SKM-1 treated with dmso at 0.1 percent for 144 hours (cell line): ENCODE data around the gene RIPK3.
"Not testable (repeated sequence)": the region's sequence is repeated elsewhere in the genome, so short reads cannot be mapped to it uniquely, and the experiment has no call there.

Source experiments
- DNase-seq: peaks from one replicate; lab custom pipeline; 2025; ENCODE audit not compliant: unreplicated experiment; lab: John Stamatoyannopoulos, UW

Gene RIPK3

GRCh38 chr14:24339284-24340151 lies at the start of gene RIPK3:
Gene RIPK3 (minus strand): TSS chr14:24339991. CDS start chr14:24339826, 165 bp downstream.
- no peak for DNase-seq

GRCh38 chr14:24389226-24389848 lies 49.5 kb upstream of the RIPK3 start:
- no peak for DNase-seq

- no peak for DNase-seq
Measured at GRCh38 chr14:24388474-24389179, 48.8 kb upstream of the RIPK3 start.

- not testable (repeated sequence) for DNase-seq
Measured at GRCh38 chr14:24387579-24387978, 47.8 kb upstream of the RIPK3 start.

GRCh38 chr14:24387009-24387345 lies 47.2 kb upstream of the RIPK3 start:
- no peak for DNase-seq

GRCh38 chr14:24385524-24385923 lies 45.7 kb upstream of the RIPK3 start:
- DNase-seq: no peak

- no peak for DNase-seq
Measured at GRCh38 chr14:24384169-24384568, 44.4 kb upstream of the RIPK3 start.

GRCh38 chr14:24382064-24382371 lies 42.2 kb upstream of the RIPK3 start:
- no peak for DNase-seq

- no peak for DNase-seq
Measured at GRCh38 chr14:24381363-24382063, 41.7 kb upstream of the RIPK3 start.

- DNase-seq: no peak
Measured at GRCh38 chr14:24379907-24380730, 40.3 kb upstream of the RIPK3 start.

GRCh38 chr14:24378981-24379906 lies 39.5 kb upstream of the RIPK3 start:
- no peak for DNase-seq

GRCh38 chr14:24378327-24378726 lies 38.5 kb upstream of the RIPK3 start:
- no peak for DNase-seq

GRCh38 chr14:24377657-24378056 lies 37.9 kb upstream of the RIPK3 start:
- no peak for DNase-seq

- no peak for DNase-seq
Measured at GRCh38 chr14:24377126-24377525, 37.3 kb upstream of the RIPK3 start.

- DNase-seq: no peak
Measured at GRCh38 chr14:24376448-24377070, 36.8 kb upstream of the RIPK3 start.

GRCh38 chr14:24372701-24373416 lies 33.1 kb upstream of the RIPK3 start:
- no peak for DNase-seq

- DNase-seq: not testable (repeated sequence)
Measured at GRCh38 chr14:24371605-24372004, 31.8 kb upstream of the RIPK3 start.

GRCh38 chr14:24370748-24371147 lies 31.0 kb upstream of the RIPK3 start:
- no peak for DNase-seq
